ENCODE data around the gene CYS1. TPM values are rescaled to one million over a fixed set of nuclear protein-coding genes. Genes with fewer than 3 reads are reported as not detected.

Gene CYS1
- total RNA-seq, 4 donors from 2014 or later, result 0.59 to 47.2 (median 2.7) TPM

GRCh38 chr2:10028407-10028987 lies 51.7 kb downstream of the CYS1 start:
- Histone ChIP-seq H3K27ac (no peak overlapping the region), H3K9me3 (no peaks in the 10 kb centered on the region), H3K27me3 (no peaks in the 10 kb centered on the region), H3K4me1 (peaks cover 0 to 12% of the 10 kb centered on the region in 2 donors), H3K4me3 (replicated peaks in 1 of 3) (no peak overlapping the region), H3K36me3 (no peaks in the 10 kb centered on the region)
- WGBS, 2 donors, result 89 to 90% methylated on average over 16 of the region's 16 CpGs
- DNase-seq, result no peak
- TF ChIP-seq POLR2A (IDR thresholded peaks at IDR 0.05) (no peak), CTCF (IDR thresholded peaks at IDR 0.05) (no peak)
- intact Hi-C loops (cut with DNase I), result no loop called here

GRCh38 chr2:10027660-10028330 lies 52.4 kb downstream of the CYS1 start:
- TF ChIP-seq POLR2A (IDR thresholded peaks at IDR 0.05) (no peak), CTCF (IDR thresholded peaks at IDR 0.05) (no peak)

GRCh38 chr2:10026940-10027569 lies 53.2 kb downstream of the CYS1 start:
- H3K4me1 ChIP-seq, result peaks cover 0 to 12% of the 10 kb centered on the region in 2 donors
- H3K27me3 ChIP-seq, result no peaks in the 10 kb centered on the region
- no peak for DNase-seq
- no peak for TF ChIP-seq CTCF (IDR thresholded peaks at IDR 0.05)
- TF ChIP-seq POLR2A (IDR thresholded peaks at IDR 0.05), result no peak
- intact Hi-C loops (cut with DNase I), result no loop called here
- 83 to 87% methylated on average over 5 to 8 of the region's 8 CpGs for WGBS, 2 donors
- no peak overlapping the region for H3K27ac ChIP-seq
- no peaks in the 10 kb centered on the region for H3K9me3 ChIP-seq
- H3K4me3 ChIP-seq (replicated peaks in 1 of 3), result no peak overlapping the region
- no peaks in the 10 kb centered on the region for H3K36me3 ChIP-seq

More at GRCh38 chr2:10027660-10028330, 52.4 kb downstream of the CYS1 start:
- DNase-seq, result no peak
- Histone ChIP-seq H3K27me3 (no peaks in the 10 kb centered on the region), H3K4me3 (replicated peaks in 1 of 3) (no peak overlapping the region), H3K36me3 (no peaks in the 10 kb centered on the region), H3K9me3 (no peaks in the 10 kb centered on the region), H3K27ac (no peak overlapping the region), H3K4me1 (peaks cover 0 to 12% of the 10 kb centered on the region in 2 donors)
- intact Hi-C loops (cut with DNase I), result no loop called here
- 81 to 88% methylated on average over 10 to 13 of the region's 16 CpGs for WGBS, 2 donors

- DNase-seq, result no peak
- WGBS, 2 donors, result 82 to 92% methylated on average over 6 to 10 of the region's 10 CpGs
- intact Hi-C loops (cut with DNase I), result no loop called here
- H3K27ac ChIP-seq, result no peak overlapping the region
- no peaks in the 10 kb centered on the region for H3K36me3 ChIP-seq
- H3K9me3 ChIP-seq, result no peaks in the 10 kb centered on the region
- H3K4me3 ChIP-seq (replicated peaks in 1 of 3), result no peak overlapping the region
- H3K27me3 ChIP-seq, result no peaks in the 10 kb centered on the region
- no peaks in the 10 kb centered on the region for H3K4me1 ChIP-seq
- no peak for TF ChIP-seq POLR2A (IDR thresholded peaks at IDR 0.05)
Observed at GRCh38 chr2:10022966-10023662, 57.1 kb downstream of the CYS1 start.

GRCh38 chr2:10022445-10022844 lies 57.8 kb downstream of the CYS1 start:
- Histone ChIP-seq H3K4me3 (replicated peaks in 1 of 3) (no peak overlapping the region), H3K9me3 (no peaks in the 10 kb centered on the region), H3K4me1 (no peaks in the 10 kb centered on the region), H3K36me3 (no peaks in the 10 kb centered on the region), H3K27ac (no peak overlapping the region), H3K27me3 (no peaks in the 10 kb centered on the region)
- 90 to 91% methylated on average over 4 of the region's 4 CpGs for WGBS, 2 donors
- no peak for TF ChIP-seq CTCF (IDR thresholded peaks at IDR 0.05)
- TF ChIP-seq POLR2A (IDR thresholded peaks at IDR 0.05), result no peak
- intact Hi-C loops (cut with DNase I), result no loop called here
- DNase-seq, result no peak
